HG02973 (cell line): ENCODE results near the gene IGSF9B.

Experiments
- ATAC-seq: cut with Tn5 transposase; IDR thresholded peaks from one replicate; pipeline ENCODE4 v1.9.1; 2021; ENCODE audit warnings: moderate library complexity; ENCODE audit not compliant: unreplicated experiment

The IGSF9B gene

GRCh38 chr11:133983660-133984316 lies 27.0 kb upstream of the IGSF9B start:
- no peak for ATAC-seq

GRCh38 chr11:133982876-133983275 lies 26.1 kb upstream of the IGSF9B start:
- ATAC-seq, result no peak

GRCh38 chr11:133982151-133982550 lies 25.4 kb upstream of the IGSF9B start:
- ATAC-seq, result no peak

GRCh38 chr11:133981156-133981555 lies 24.4 kb upstream of the IGSF9B start:
- ATAC-seq, result no peak

- ATAC-seq, result no peak
Measured at GRCh38 chr11:133980665-133981064, 23.9 kb upstream of the IGSF9B start.

- ATAC-seq, result no peak
Measured at GRCh38 chr11:133978794-133979193, 22.0 kb upstream of the IGSF9B start.

GRCh38 chr11:133977067-133977677 lies 20.4 kb upstream of the IGSF9B start:
- peak; percentile 99 for ATAC-seq

- ATAC-seq, result no peak
Measured at GRCh38 chr11:133975488-133975849, 18.7 kb upstream of the IGSF9B start.

GRCh38 chr11:133974836-133975487 lies 18.2 kb upstream of the IGSF9B start:
- no peak for ATAC-seq

- no peak for ATAC-seq
Measured at GRCh38 chr11:133971881-133972280, 15.1 kb upstream of the IGSF9B start.

- ATAC-seq, result no peak
Measured at GRCh38 chr11:133969112-133969511, 12.3 kb upstream of the IGSF9B start.

GRCh38 chr11:133968300-133968699 lies 11.5 kb upstream of the IGSF9B start:
- ATAC-seq, result no peak

- ATAC-seq, result no peak
Measured at GRCh38 chr11:133967599-133968238, 11.0 kb upstream of the IGSF9B start.

GRCh38 chr11:133966921-133967598 lies 10.3 kb upstream of the IGSF9B start:
- ATAC-seq, result no peak

- ATAC-seq, result no peak
Measured at GRCh38 chr11:133966172-133966651, 9.4 kb upstream of the IGSF9B start.

- ATAC-seq, result no peak
Measured at GRCh38 chr11:133965031-133965601, 8.3 kb upstream of the IGSF9B start.

GRCh38 chr11:133964356-133964755 lies 7.6 kb upstream of the IGSF9B start:
- no peak for ATAC-seq

GRCh38 chr11:133961890-133962289 lies 5.1 kb upstream of the IGSF9B start:
- no peak for ATAC-seq

- no peak for ATAC-seq
Measured at GRCh38 chr11:133957900-133958299, 1.1 kb upstream of the IGSF9B start.

GRCh38 chr11:133955945-133956421 lies 785 bp downstream of the IGSF9B start:
- peak; percentile 3 for ATAC-seq
